BE2C (cell line): ENCODE data around the gene DENND4C.

Experiments
- DNase-seq: peaks from one replicate; pipeline ENCODE4 v3.0.0-alpha.2; 2020
- H3K27me3 ChIP-seq: fragments of 250-450 bp; sonication (Bioruptor Pico); 2 replicates; pipeline ENCODE4 v1.5.1; 2020; ENCODE audit warnings: mild to moderate bottlenecking
- H3K36me3 ChIP-seq: fragments of 250-450 bp; sonication (Bioruptor Pico); 2 replicates; pipeline ENCODE4 v1.5.1; 2020; ENCODE audit warnings: mild to moderate bottlenecking
- H3K4me1 ChIP-seq: fragments of 250-450 bp; sonication (Bioruptor Pico); 2 replicates; pipeline ENCODE4 v1.5.1; 2020
- H3K4me3 ChIP-seq: 2 replicates; pipeline ENCODE4 v1.5.1; 2011; ENCODE audit warnings: low read depth, low read length
- H3K9me3 ChIP-seq: fragments of 250-450 bp; sonication (Bioruptor Pico); 2 replicates; pipeline ENCODE4 v1.5.1; 2020
- CTCF ChIP-seq: IDR thresholded peaks from 2 replicates; pipeline ENCODE4 v1.5.1; 2012; ENCODE audit warnings: mild to moderate bottlenecking, low read depth, low read length

The DENND4C gene

GRCh38 chr9:19342947-19343346 lies 112.5 kb downstream of the DENND4C start:
- Histone ChIP-seq H3K4me1 (no peaks in the 10 kb centered on the region), H3K4me3 (no peak overlapping the region), H3K27me3 (no peaks in the 10 kb centered on the region), H3K9me3 (no peaks in the 10 kb centered on the region), H3K36me3 (peaks cover 31% of the 10 kb centered on the region)
- TF ChIP-seq CTCF, result no peak
- DNase-seq, result no peak

GRCh38 chr9:19358701-19359100 lies 128.2 kb downstream of the DENND4C start:
- Histone ChIP-seq H3K9me3 (no peaks in the 10 kb centered on the region), H3K4me3 (no peak overlapping the region), H3K36me3 (peaks cover 39% of the 10 kb centered on the region), H3K4me1 (no peaks in the 10 kb centered on the region), H3K27me3 (no peaks in the 10 kb centered on the region)
- DNase-seq, result no peak
- no peak for TF ChIP-seq CTCF

GRCh38 chr9:19369107-19369506 lies 138.6 kb downstream of the DENND4C start:
- H3K4me3 ChIP-seq, result no peak overlapping the region
- H3K4me1 ChIP-seq, result no peaks in the 10 kb centered on the region
- DNase-seq, result no peak
- H3K36me3 ChIP-seq, result peaks cover 16% of the 10 kb centered on the region
- H3K27me3 ChIP-seq, result no peaks in the 10 kb centered on the region
- no peak for TF ChIP-seq CTCF
- H3K9me3 ChIP-seq, result no peaks in the 10 kb centered on the region

GRCh38 chr9:19371942-19372341 lies 141.4 kb downstream of the DENND4C start:
- DNase-seq, result no peak
- H3K9me3 ChIP-seq, result no peaks in the 10 kb centered on the region
- H3K36me3 ChIP-seq, result peaks cover 39% of the 10 kb centered on the region
- H3K4me1 ChIP-seq, result no peaks in the 10 kb centered on the region
- H3K27me3 ChIP-seq, result no peaks in the 10 kb centered on the region
- TF ChIP-seq CTCF, result no peak
- no peak overlapping the region for H3K4me3 ChIP-seq

GRCh38 chr9:19372567-19372966 lies 142.1 kb downstream of the DENND4C start:
- no peak for DNase-seq
- Histone ChIP-seq H3K4me1 (no peaks in the 10 kb centered on the region), H3K36me3 (peaks cover 46% of the 10 kb centered on the region), H3K4me3 (no peak overlapping the region), H3K27me3 (no peaks in the 10 kb centered on the region), H3K9me3 (no peaks in the 10 kb centered on the region)
- no peak for TF ChIP-seq CTCF

GRCh38 chr9:19373527-19373926 lies 143.0 kb downstream of the DENND4C start:
- H3K36me3 ChIP-seq, result peaks cover 55% of the 10 kb centered on the region
- no peak for DNase-seq
- no peaks in the 10 kb centered on the region for H3K9me3 ChIP-seq
- no peak overlapping the region for H3K4me3 ChIP-seq
- no peak for TF ChIP-seq CTCF
- H3K27me3 ChIP-seq, result no peaks in the 10 kb centered on the region
- H3K4me1 ChIP-seq, result no peaks in the 10 kb centered on the region
